HEK293T (cell line): Measurements from ENCODE around the gene APBA2.

ENCODE experiments used
- ARNT ChIP-seq: fragments of 450-650 bp; IDR thresholded peaks from 2 replicates; pipeline ENCODE4 v1.6.1; 2017; ENCODE audit warnings: mild to moderate bottlenecking
- BHLHE40 ChIP-seq: fragments of 450-650 bp; IDR thresholded peaks from 2 replicates; pipeline ENCODE4 v1.6.1; 2016; ENCODE audit warnings: mild to moderate bottlenecking, moderate library complexity, borderline replicate concordance
- FOXA1 ChIP-seq: fragments of 450-650 bp; IDR thresholded peaks from 2 replicates; pipeline ENCODE4 v1.6.1; 2016; ENCODE audit warnings: mild to moderate bottlenecking
- FOXK2 ChIP-seq: fragments of 450-650 bp; IDR thresholded peaks from 2 replicates; pipeline ENCODE4 v1.6.1; 2016; ENCODE audit warnings: mild to moderate bottlenecking
- L3MBTL2 ChIP-seq: fragments of 450-650 bp; conservative IDR thresholded peaks from 2 replicates; pipeline ENCODE4 v1.6.1; 2016; ENCODE audit warnings: mild to moderate bottlenecking
- SP1 ChIP-seq: fragments of 450-650 bp; IDR thresholded peaks from 2 replicates; pipeline ENCODE4 v1.6.1; 2017

DNA sequence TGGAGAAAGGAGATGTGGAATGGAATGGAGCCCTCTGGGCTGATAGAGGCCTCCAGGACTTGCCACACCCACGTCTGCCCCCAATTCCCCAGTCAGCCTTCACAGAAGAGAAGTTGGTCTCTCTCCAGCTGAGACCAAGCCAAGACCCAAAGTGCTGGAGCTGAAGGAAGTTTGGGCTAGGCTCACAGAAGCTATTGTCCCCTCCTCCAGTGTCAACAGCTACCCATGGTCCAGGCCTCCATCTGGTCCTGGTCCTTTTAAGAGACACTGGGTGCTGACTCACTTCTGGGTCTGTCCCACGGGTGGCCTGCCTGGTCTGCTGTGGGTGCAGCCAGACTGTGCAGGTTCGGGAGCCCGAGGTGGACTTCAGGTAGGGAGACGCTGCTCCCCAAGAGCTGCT is 179.8 kb downstream of the APBA2 start:
- TF ChIP-seq BHLHE40 (no peak), ARNT (no peak), SP1 (no peak), FOXK2 (no peak), FOXA1 (no peak), L3MBTL2 (no peak)
